PC-3 (cell line): Measurements from ENCODE around the gene BPHL. TPM values are rescaled to one million over a fixed set of nuclear protein-coding genes. Genes with fewer than 3 reads are reported as not detected.

Source experiments
- ATAC-seq: fragments of 200-7000 bp; cut with Tn5 transposase; 2 replicates; pipeline ENCODE4 v1.9.1; 2020; ENCODE audit warnings: mild to moderate bottlenecking, moderate library complexity
- BruUV-seq: library from RNA; stranded (reverse); fragments of 400-500 nt; replicated peaks from 2 replicates; lab custom pipeline; 2021; lab: Mats Ljungman, UMichigan
- CTCF ChIA-PET: fragments of 300-600 bp; sonication (Branson Sonifier 250); formaldehyde crosslinking; loops from one replicate; lab custom pipeline; 2022; ENCODE audit warnings: antibody characterized with exemption; lab: Charles Lee
- POLR2A ChIA-PET: fragments of 300-600 bp; sonication (Branson Sonifier 250); formaldehyde crosslinking; loops from one replicate; lab custom pipeline; 2022; ENCODE audit warnings: antibody characterized with exemption; ENCODE audit not compliant: unreplicated experiment; lab: Charles Lee
- DNase-seq: peaks from one replicate; pipeline ENCODE4 v3.0.0-alpha.2; 2015
- H2AFZ ChIP-seq: fragments of 300-600 bp; sonication (generic); 2 replicates; pipeline ENCODE4 v1.6.0; 2016; ENCODE audit warnings: antibody characterized with exemption, low read length
- H3F3A ChIP-seq: fragments of 300-600 bp; sonication (generic); one replicate; pipeline ENCODE4 v1.6.0; 2017; ENCODE audit warnings: antibody characterized with exemption, low read length, control low read depth, mild to moderate bottlenecking; ENCODE audit not compliant: unreplicated experiment
- H3K27ac ChIP-seq: fragments of 300-600 bp; sonication (generic); 2 replicates; pipeline ENCODE4 v1.5.1; 2016; ENCODE audit warnings: mild to moderate bottlenecking, low read length
- H3K27me3 ChIP-seq: fragments of 300-600 bp; sonication (generic); 2 replicates; pipeline ENCODE4 v1.6.1; 2016; ENCODE audit warnings: low read length, mixed read lengths
- H3K36me3 ChIP-seq: fragments of 300-600 bp; sonication (generic); 2 replicates; pipeline ENCODE4 v1.6.1; 2016; ENCODE audit warnings: low read depth, mixed run types, low read length, mixed read lengths
- H3K4me1 ChIP-seq: fragments of 300-600 bp; sonication (generic); 2 replicates; pipeline ENCODE4 v1.5.1; 2016; ENCODE audit warnings: low read length; ENCODE audit not compliant: insufficient read depth
- H3K4me2 ChIP-seq: fragments of 300-600 bp; sonication (generic); 2 replicates; pipeline ENCODE4 v1.6.0; 2016; ENCODE audit warnings: low read length
- H3K4me3 ChIP-seq: fragments of 300-600 bp; sonication (generic); 2 replicates; pipeline ENCODE4 v1.5.1; 2016; ENCODE audit warnings: mild to moderate bottlenecking, low read length, mixed read lengths
- H3K79me2 ChIP-seq: fragments of 300-600 bp; sonication (generic); 2 replicates; pipeline ENCODE4 v1.6.1; 2017; ENCODE audit warnings: low read length, mixed read lengths
- H3K9ac ChIP-seq: fragments of 300-600 bp; sonication (generic); 2 replicates; pipeline ENCODE4 v1.6.0; 2016; ENCODE audit warnings: mild to moderate bottlenecking, low read length
- H3K9me2 ChIP-seq: fragments of 300-600 bp; sonication (generic); replicated peaks from 2 replicates; pipeline ENCODE4 v1.6.1; 2016; ENCODE audit warnings: mixed run types, low read length, mixed read lengths
- H3K9me3 ChIP-seq: fragments of 300-600 bp; sonication (generic); 2 replicates; pipeline ENCODE4 v1.6.1; 2016; ENCODE audit warnings: low read length, mixed read lengths
- H4K20me1 ChIP-seq: fragments of 300-600 bp; sonication (generic); 2 replicates; pipeline ENCODE4 v1.6.1; 2016; ENCODE audit warnings: low read length, mixed read lengths
- CTCF ChIP-seq: fragments of 300-600 bp; sonication (generic); conservative IDR thresholded peaks from 2 replicates; pipeline ENCODE4 v1.5.1; 2017; ENCODE audit warnings: antibody characterized with exemption, low read depth, mild to moderate bottlenecking, low read length
- EZH2 ChIP-seq: fragments of 300-600 bp; sonication (generic); IDR thresholded peaks from one replicate; pipeline ENCODE4 v1.6.1; 2017; ENCODE audit warnings: antibody characterized with exemption, mild to moderate bottlenecking, low read length; ENCODE audit not compliant: unreplicated experiment
- EZH2phosphoT487 ChIP-seq: fragments of 300-600 bp; sonication (generic); IDR thresholded peaks from 2 replicates; pipeline ENCODE4 v1.6.1; 2018; ENCODE audit warnings: mild to moderate bottlenecking, antibody characterized with exemption, low read length, borderline replicate concordance
- intact Hi-C: fragments of 100-400 bp; cut with micrococcal nuclease; formaldehyde crosslinking; loops from 2 replicates; pipeline ENCODE4 v1.9.0; 2023
- total RNA-seq: library from RNA; depleted of rRNA; stranded (reverse); fragments of >200 nt; gene quantifications from 2 replicates; pipeline ENCODE4 v1.2.3, GENCODE V29; 2014

Gene BPHL
- total RNA-seq, 1 experiment from 2014 or later, result 15.8 TPM

GRCh38 chr6:3135668-3136291, 17.3 kb downstream of the BPHL start:
- BruUV-seq, result no TSS peak
- Histone ChIP-seq H3K9ac (no peak overlapping the region), H2AFZ (no peak overlapping the region), H3K4me3 (no peak overlapping the region), H3K4me2 (no peak overlapping the region), H3K27me3 (no peaks in the 10 kb centered on the region), H3K79me2 (no peaks in the 10 kb centered on the region), H3F3A (no peaks in the 10 kb centered on the region), H3K4me1 (peaks cover 21% of the 10 kb centered on the region), H3K36me3 (peaks cover 3% of the 10 kb centered on the region), H3K9me3 (no peaks in the 10 kb centered on the region), H4K20me1 (no peaks in the 10 kb centered on the region), H3K27ac (no peak overlapping the region), H3K9me2 (no peaks in the 10 kb centered on the region)
- no peak for DNase-seq
- CTCF ChIA-PET, result interaction anchor here (0.5 kb wide), 1 partner anchor 79 kb away, joined by 4 read pairs; no protein-coding TSS in a partner anchor
- intact Hi-C loops, result no loop called here
- TF ChIP-seq EZH2, result no peak
- TF ChIP-seq EZH2phosphoT487, result no peak
- no peak for TF ChIP-seq CTCF
- POLR2A ChIA-PET, result interaction anchor here (0.6 kb wide), 1 partner anchor 22 kb away, joined by 4 read pairs; no protein-coding TSS in a partner anchor
- ATAC-seq, result no peak

- ATAC-seq (no peak), DNase-seq (no peak)
- BruUV-seq, result no TSS peak
- Histone ChIP-seq H2AFZ (no peak overlapping the region), H4K20me1 (no peaks in the 10 kb centered on the region), H3F3A (no peaks in the 10 kb centered on the region), H3K4me1 (peaks cover 21% of the 10 kb centered on the region), H3K27me3 (no peaks in the 10 kb centered on the region), H3K4me2 (no peak overlapping the region), H3K79me2 (no peaks in the 10 kb centered on the region), H3K36me3 (peaks cover 3% of the 10 kb centered on the region), H3K9me3 (no peaks in the 10 kb centered on the region), H3K9me2 (no peaks in the 10 kb centered on the region), H3K4me3 (no peak overlapping the region), H3K27ac (no peak overlapping the region), H3K9ac (no peak overlapping the region)
- CTCF ChIA-PET, result interaction anchor here (0.5 kb wide), 1 partner anchor 79 kb away, joined by 4 read pairs; no protein-coding TSS in a partner anchor
- intact Hi-C loops, result no loop called here
- TF ChIP-seq EZH2 (no peak), CTCF (no peak), EZH2phosphoT487 (no peak)
- POLR2A ChIA-PET, result no interaction called here
These were observed 17.9 kb downstream of the BPHL start for GRCh38 chr6:3136292-3137011.
